HG02852 (cell line): ENCODE measurements around the gene PCDHB11.
"Not testable (repeated sequence)": the region's sequence is repeated elsewhere in the genome, so short reads cannot be mapped to it uniquely, and the experiment has no call there.

ENCODE experiments used
- ATAC-seq: cut with Tn5 transposase; IDR thresholded peaks from one replicate; pipeline ENCODE4 v1.9.1; 2021; ENCODE audit warnings: mild to moderate bottlenecking, moderate library complexity; ENCODE audit not compliant: unreplicated experiment

Gene PCDHB11

DNA sequence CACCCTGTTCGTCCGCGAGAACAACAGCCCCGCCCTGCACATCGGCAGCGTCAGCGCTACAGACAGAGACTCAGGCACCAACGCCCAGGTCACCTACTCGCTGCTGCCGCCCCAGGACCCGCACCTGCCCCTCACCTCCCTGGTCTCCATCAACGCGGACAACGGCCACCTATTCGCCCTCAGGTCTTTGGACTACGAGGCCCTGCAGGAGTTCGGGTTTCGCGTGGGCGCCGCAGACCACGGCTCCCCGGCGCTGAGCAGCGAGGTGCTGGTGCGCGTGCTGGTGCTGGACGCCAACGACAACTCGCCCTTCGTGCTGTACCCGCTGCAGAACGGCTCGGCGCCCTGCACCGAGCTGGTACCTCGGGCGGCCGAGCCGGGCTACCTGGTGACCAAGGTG lies 36.5 kb downstream of the PCDHB11 start:
- not testable (repeated sequence) for ATAC-seq

DNA sequence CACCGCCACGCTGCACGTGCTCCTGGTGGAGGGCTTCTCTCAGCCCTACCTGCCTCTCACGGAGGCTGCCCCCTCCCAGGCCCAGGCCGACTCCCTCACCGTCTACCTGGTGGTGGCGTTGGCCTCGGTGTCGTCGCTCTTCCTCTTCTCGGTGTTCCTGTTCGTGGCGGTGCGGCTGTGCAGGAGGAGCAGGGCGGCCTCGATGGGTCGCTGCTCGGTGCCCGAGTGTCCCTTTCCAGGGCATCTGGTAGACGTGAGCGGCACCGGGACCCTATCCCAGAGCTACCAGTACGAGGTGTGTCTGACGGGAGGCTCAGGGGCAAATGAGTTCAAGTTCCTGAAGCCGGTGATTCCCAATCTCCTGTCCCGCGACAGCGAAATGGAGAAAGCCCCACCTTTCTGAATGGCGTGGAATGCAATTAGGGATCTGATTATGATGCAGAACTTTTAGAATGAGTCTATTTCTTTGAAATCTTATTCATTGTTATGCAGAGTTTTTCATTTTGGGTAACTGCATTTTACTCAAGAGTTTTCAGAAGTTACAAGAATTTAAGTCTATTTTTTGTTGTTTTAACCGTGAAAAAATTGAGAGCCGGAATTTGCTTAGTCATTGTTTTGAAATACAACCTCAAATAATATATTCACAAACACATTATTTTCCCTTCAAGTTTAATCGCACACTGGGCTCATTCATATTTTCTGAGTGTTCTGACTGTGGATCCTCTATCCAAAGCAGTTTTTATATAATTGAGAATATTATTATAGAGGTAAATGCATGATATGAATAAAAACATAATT lies 37.3 kb downstream of the PCDHB11 start:
- ATAC-seq, result no peak

DNA sequence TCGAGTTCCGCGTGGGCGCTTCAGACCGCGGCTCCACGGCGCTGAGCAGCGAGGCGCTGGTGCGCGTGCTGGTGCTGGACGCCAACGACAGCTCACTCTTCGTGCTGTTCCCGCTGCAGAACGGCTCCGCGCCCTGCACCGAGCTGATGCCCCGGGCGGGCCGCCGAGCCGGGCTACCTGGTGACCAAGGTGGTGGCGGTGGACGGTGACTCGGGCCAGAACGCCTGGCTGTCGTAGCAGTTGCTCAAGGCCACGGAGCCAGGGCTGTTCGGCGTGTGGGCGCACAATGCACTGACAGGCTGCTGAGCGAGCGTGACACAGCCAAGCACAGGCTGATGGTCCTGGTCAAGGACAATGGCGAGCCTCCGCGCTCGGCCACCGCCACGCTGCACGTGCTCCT lies 42.1 kb downstream of the PCDHB11 start:
- no peak for ATAC-seq

DNA sequence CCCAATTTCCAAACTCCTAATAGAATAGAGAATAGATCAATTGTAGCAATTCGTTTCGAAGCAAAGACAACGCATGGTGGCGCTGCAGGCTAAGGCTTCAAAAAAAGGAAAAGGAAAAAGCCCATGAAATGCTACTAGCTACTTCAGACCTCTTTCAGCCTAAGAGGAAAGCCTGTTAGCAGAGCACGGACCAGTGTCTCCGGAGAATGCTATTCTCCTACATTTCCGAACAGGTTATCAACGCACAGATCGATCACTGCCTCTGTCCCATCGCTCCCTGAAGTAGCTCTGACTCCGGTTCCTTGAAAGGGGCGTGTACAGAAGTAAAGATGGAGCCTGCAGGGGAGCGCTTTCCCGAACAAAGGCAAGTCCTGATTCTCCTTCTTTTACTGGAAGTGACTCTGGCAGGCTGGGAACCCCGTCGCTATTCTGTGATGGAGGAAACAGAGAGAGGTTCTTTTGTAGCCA lies 45.9 kb downstream of the PCDHB11 start, which contains the start of gene PCDHB15:
PCDHB15 (plus strand) TSS at position 146 of the 468 bp plus-strand sequence; CDS start at position 330, 184 bp downstream.
- ATAC-seq, result no peak

DNA sequence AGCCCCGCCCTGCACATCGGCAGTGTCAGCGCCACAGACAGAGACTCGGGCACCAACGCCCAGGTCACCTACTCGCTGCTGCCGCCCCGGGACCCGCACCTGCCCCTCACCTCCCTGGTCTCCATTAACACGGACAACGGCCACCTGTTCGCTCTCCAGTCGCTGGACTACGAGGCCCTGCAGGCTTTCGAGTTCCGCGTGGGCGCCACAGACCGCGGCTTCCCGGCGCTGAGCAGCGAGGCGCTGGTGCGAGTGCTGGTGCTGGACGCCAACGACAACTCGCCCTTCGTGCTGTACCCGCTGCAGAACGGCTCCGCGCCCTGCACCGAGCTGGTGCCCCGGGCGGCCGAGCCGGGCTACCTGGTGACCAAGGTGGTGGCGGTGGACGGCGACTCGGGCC lies 47.5 kb downstream of the PCDHB11 start:
- not testable (repeated sequence) for ATAC-seq

DNA sequence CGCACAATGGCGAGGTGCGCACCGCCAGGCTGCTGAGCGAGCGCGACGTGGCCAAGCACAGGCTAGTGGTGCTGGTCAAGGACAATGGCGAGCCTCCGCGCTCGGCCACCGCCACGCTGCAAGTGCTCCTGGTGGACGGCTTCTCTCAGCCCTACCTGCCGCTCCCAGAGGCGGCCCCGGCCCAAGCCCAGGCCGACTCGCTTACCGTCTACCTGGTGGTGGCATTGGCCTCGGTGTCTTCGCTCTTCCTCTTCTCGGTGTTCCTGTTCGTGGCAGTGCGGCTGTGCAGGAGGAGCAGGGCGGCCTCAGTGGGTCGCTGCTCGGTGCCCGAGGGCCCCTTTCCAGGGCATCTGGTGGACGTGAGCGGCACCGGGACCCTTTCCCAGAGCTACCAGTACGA lies 48.0 kb downstream of the PCDHB11 start:
- not testable (repeated sequence) for ATAC-seq

DNA sequence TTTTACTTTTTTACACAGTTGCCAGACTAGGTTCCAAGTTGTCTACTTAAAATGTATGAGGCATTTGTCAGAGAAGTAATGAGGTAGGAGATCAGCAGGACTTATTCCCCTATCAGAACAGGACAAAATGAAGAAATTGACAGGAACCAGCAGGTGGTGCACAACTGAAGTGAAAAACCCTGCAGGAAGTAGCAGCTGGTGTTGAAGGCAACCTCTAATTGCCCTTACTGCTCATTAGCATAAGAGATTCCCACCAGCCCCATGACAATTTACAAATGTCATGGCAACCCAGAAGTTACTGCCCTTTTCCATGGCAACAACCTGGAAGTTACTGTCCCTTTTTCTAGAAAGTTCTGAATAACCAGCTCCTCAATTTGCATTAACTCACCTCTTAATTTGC lies 51.1 kb downstream of the PCDHB11 start:
- ATAC-seq, result no peak
